Measurements from ENCODE around the gene IRS2.

Gene IRS2

DNA sequence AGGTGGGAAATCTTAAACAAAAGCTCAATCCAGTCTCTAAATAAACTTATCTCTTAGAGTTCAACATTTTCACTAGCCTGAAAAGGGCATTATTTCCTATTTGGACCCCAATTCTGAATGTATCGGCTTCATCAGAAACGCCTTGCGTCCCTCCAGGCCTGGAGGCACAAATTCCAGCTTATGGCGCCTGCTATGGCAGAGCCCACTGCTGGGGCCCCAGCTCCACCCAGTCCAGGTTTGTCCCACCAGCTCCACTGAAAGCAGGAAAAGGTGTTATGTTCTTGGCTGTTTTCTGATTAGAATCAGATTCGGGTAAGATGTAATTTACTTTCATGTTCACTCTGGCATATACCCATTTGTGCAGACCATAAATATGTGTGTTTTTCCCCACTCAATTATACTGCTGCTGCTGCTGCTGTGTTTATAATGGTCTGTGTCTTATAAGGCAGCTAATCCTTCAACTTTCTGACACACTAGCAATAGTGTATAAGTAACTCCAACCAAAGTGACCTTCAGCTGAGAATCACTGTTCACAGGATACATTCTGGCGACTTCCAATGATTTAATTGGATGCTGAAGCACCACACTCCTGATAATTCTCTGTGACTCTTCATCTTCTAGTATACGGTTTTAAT, 6.4 kb downstream of the IRS2 start:
- ChIA-PET CTCF (interaction anchor here (0.7 to 2.2 kb wide), 5 partner anchors 10 to 172 kb away, joined by 3 to 6 read pairs (median 5); no protein-coding TSS in a partner anchor), POLR2A (no interaction called here)
- 98% methylated on average over 5 of the region's 7 CpGs for WGBS (ENCODE audit: insufficient coverage)
- H3K9me3 ChIP-seq (ENCODE audit: control extremely low read depth in 1 of 5, control insufficient read depth in 4 of 5, insufficient read depth in 2 of 5, low read depth in 1 of 5, low read length in 4 of 5) = no peaks in the 10 kb centered on the region
- H3K4me1 ChIP-seq (ENCODE audit: control extremely low read depth in 1 of 4, control insufficient read depth in 4 of 4, insufficient read depth in 4 of 4, low read length in 3 of 4) = peaks cover 5 to 43% (median 28%) of the 10 kb centered on the region in 4 experiments
- peaks cover 0 to 2% (median 0%) of the 10 kb centered on the region in 5 experiments for H3K27me3 ChIP-seq (replicated peaks in 2 of 5; ENCODE audit: control insufficient read depth in 4 of 5, insufficient read depth in 5 of 5, low read length in 4 of 5)
- H3K27ac ChIP-seq (ENCODE audit: insufficient read depth in 1 of 2, low read depth in 1 of 2, low read length in 2 of 2, poor library complexity in 1 of 2, severe bottlenecking in 2 of 2) = no peak overlapping the region
- DNase-seq = no peak
- H3K36me3 ChIP-seq (ENCODE audit: control insufficient read depth in 4 of 4, insufficient read depth in 4 of 4, low read length in 3 of 4) = peaks cover 2 to 30% (median 17%) of the 10 kb centered on the region in 4 experiments
- H3K4me3 ChIP-seq (ENCODE audit: control insufficient read depth in 1 of 7, extremely low read depth in 1 of 7, insufficient read depth in 4 of 7, low read depth in 2 of 7, low read length in 6 of 7) = peak overlapping the region in 1 of 7 experiments; percentile 10

DNA sequence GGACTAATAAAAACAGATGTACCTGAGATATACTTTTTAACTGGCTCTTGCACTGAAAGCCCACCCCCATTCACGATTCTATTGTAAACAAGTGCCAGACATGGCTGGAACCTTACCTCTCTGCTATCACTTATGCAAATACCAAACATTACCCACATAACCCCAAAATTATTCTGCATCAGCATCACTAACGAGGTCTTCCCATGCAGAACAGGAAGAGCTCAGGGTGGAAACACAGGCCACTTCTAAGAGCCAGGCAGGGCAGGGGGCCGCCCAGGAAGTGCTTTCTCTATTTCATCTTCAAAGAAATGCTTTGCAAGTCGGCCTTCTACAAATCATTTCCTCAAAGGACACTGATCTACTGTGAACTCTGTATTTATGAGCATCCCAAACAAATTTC, 7.3 kb downstream of the IRS2 start:
- no peak for DNase-seq
- H3K27me3 ChIP-seq (replicated peaks in 2 of 5; ENCODE audit: control insufficient read depth in 4 of 5, insufficient read depth in 5 of 5, low read length in 4 of 5) = no peaks in the 10 kb centered on the region
- no peaks in the 10 kb centered on the region for H3K9me3 ChIP-seq (ENCODE audit: control extremely low read depth in 1 of 5, control insufficient read depth in 4 of 5, insufficient read depth in 2 of 5, low read depth in 1 of 5, low read length in 4 of 5)
- H3K4me3 ChIP-seq (ENCODE audit: control insufficient read depth in 1 of 7, extremely low read depth in 1 of 7, insufficient read depth in 4 of 7, low read depth in 2 of 7, low read length in 6 of 7) = no peak overlapping the region
- peaks cover 5 to 36% (median 22%) of the 10 kb centered on the region in 4 experiments for H3K4me1 ChIP-seq (ENCODE audit: control extremely low read depth in 1 of 4, control insufficient read depth in 4 of 4, insufficient read depth in 4 of 4, low read length in 3 of 4)
- CTCF ChIA-PET = interaction anchor here (1.6 kb wide), 1 partner anchor 9 kb away, joined by 5 read pairs; no protein-coding TSS in a partner anchor
- no peak overlapping the region for H3K27ac ChIP-seq (ENCODE audit: insufficient read depth in 1 of 2, low read depth in 1 of 2, low read length in 2 of 2, poor library complexity in 1 of 2, severe bottlenecking in 2 of 2)
- POLR2A ChIA-PET = no interaction called here
- 53% methylated on average over 4 of the region's 4 CpGs for WGBS (ENCODE audit: insufficient coverage)
- peaks cover 2 to 30% (median 17%) of the 10 kb centered on the region in 4 experiments for H3K36me3 ChIP-seq (ENCODE audit: control insufficient read depth in 4 of 4, insufficient read depth in 4 of 4, low read length in 3 of 4)

DNA sequence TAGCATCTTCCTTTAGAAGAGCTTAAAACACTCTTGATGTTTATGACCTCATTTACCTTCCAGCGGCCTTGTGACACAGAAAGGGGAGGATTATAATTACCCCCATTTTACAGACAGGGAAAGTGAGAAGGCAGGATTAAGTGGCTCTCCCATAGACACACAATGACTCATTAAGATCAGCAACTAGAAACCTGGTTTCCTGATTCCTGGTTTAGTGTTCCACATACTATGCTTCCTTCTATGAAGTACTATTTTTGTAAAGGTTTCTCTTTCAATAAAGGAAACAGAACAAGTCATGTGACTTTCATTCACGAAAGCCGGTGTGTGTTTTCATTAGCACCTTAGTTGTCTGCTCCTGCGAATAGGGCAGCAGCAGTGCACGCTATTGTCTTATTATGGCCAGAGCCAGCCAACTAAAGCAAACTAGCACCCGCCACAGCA, 8.3 kb downstream of the IRS2 start:
- ChIA-PET POLR2A (no interaction called here), CTCF (interaction anchor here (1.0 kb wide), 1 partner anchor 35 kb away, joined by 3 read pairs; no protein-coding TSS in a partner anchor)
- peak in 2 of 3 donors; percentile 39 to 56 for DNase-seq
- Histone ChIP-seq H3K27ac (ENCODE audit: insufficient read depth in 1 of 2, low read depth in 1 of 2, low read length in 2 of 2, poor library complexity in 1 of 2, severe bottlenecking in 2 of 2) (no peak overlapping the region), H3K4me3 (ENCODE audit: control insufficient read depth in 1 of 7, extremely low read depth in 1 of 7, insufficient read depth in 4 of 7, low read depth in 2 of 7, low read length in 6 of 7) (peak overlapping the region in 1 of 7 experiments; percentile 33), H3K4me1 (ENCODE audit: control extremely low read depth in 1 of 4, control insufficient read depth in 4 of 4, insufficient read depth in 4 of 4, low read length in 3 of 4) (peaks cover 5 to 33% (median 21%) of the 10 kb centered on the region in 4 experiments), H3K27me3 (replicated peaks in 2 of 5; ENCODE audit: control insufficient read depth in 4 of 5, insufficient read depth in 5 of 5, low read length in 4 of 5) (no peaks in the 10 kb centered on the region), H3K9me3 (ENCODE audit: control extremely low read depth in 1 of 5, control insufficient read depth in 4 of 5, insufficient read depth in 2 of 5, low read depth in 1 of 5, low read length in 4 of 5) (no peaks in the 10 kb centered on the region), H3K36me3 (ENCODE audit: control insufficient read depth in 4 of 4, insufficient read depth in 4 of 4, low read length in 3 of 4) (peaks cover 0 to 21% (median 12%) of the 10 kb centered on the region in 4 experiments)
- WGBS (ENCODE audit: insufficient coverage) = 48% methylated on average over 4 of the region's 6 CpGs

DNA sequence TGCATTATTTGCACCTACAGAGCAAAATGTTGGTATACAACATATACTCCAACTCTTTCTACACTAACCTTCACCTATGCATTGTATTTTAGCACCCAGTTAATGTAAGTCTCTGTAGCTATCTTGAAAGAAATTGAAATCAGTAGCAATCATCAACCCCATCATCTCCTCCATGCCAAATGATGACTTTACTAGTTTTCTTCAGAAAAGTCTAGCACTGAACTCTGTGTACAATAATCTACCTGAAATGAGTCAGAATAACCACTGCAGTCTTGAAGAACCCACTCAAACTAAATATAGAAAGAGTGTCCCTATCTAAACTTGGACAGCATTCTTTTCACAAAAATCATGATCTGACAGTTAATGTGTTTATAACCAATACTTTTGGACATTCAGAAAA, 9.8 kb downstream of the IRS2 start:
- no peak for DNase-seq
- H3K4me1 ChIP-seq (ENCODE audit: control extremely low read depth in 1 of 4, control insufficient read depth in 4 of 4, insufficient read depth in 4 of 4, low read length in 3 of 4) = peaks cover 5 to 33% (median 20%) of the 10 kb centered on the region in 4 experiments
- H3K4me3 ChIP-seq (ENCODE audit: control insufficient read depth in 1 of 7, extremely low read depth in 1 of 7, insufficient read depth in 4 of 7, low read depth in 2 of 7, low read length in 6 of 7) = no peak overlapping the region
- no peaks in the 10 kb centered on the region for H3K9me3 ChIP-seq (ENCODE audit: control extremely low read depth in 1 of 5, control insufficient read depth in 4 of 5, insufficient read depth in 2 of 5, low read depth in 1 of 5, low read length in 4 of 5)
- peaks cover 5 to 13% (median 10%) of the 10 kb centered on the region in 4 experiments for H3K36me3 ChIP-seq (ENCODE audit: control insufficient read depth in 4 of 4, insufficient read depth in 4 of 4, low read length in 3 of 4)
- H3K27ac ChIP-seq (ENCODE audit: insufficient read depth in 1 of 2, low read depth in 1 of 2, low read length in 2 of 2, poor library complexity in 1 of 2, severe bottlenecking in 2 of 2) = no peak overlapping the region
- H3K27me3 ChIP-seq (replicated peaks in 2 of 5; ENCODE audit: control insufficient read depth in 4 of 5, insufficient read depth in 5 of 5, low read length in 4 of 5) = no peaks in the 10 kb centered on the region
- POLR2A ChIA-PET = no interaction called here
- CTCF ChIA-PET = interaction anchor here (1.6 kb wide), 1 partner anchor 33 kb away, joined by 4 read pairs; no protein-coding TSS in a partner anchor

DNA sequence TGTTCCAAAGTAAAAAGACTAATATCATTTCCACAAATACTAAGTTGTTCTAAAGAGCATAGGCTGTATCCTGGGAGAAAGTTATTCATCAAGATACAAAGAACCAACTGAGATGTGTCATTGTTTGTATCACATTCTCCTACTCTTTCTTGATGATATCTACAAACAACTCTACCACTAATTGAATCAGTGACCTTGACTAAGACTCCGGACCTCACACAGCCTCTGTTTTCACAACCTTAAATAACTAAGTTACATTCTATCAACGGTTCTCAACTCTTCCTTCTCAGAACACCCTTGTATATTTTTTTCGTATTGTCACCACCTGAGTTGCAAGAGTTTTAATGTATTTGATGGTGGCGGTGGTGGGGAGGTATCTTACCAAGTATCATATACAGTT, 12.6 kb downstream of the IRS2 start:
- ChIA-PET POLR2A (no interaction called here), CTCF (no interaction called here)
- Histone ChIP-seq H3K9me3 (ENCODE audit: control extremely low read depth in 1 of 5, control insufficient read depth in 4 of 5, insufficient read depth in 2 of 5, low read depth in 1 of 5, low read length in 4 of 5) (no peaks in the 10 kb centered on the region), H3K36me3 (ENCODE audit: control insufficient read depth in 4 of 4, insufficient read depth in 4 of 4, low read length in 3 of 4) (peaks cover 6 to 15% (median 12%) of the 10 kb centered on the region in 4 experiments), H3K27ac (ENCODE audit: insufficient read depth in 1 of 2, low read depth in 1 of 2, low read length in 2 of 2, poor library complexity in 1 of 2, severe bottlenecking in 2 of 2) (no peak overlapping the region), H3K27me3 (replicated peaks in 2 of 5; ENCODE audit: control insufficient read depth in 4 of 5, insufficient read depth in 5 of 5, low read length in 4 of 5) (no peaks in the 10 kb centered on the region), H3K4me3 (ENCODE audit: control insufficient read depth in 1 of 7, extremely low read depth in 1 of 7, insufficient read depth in 4 of 7, low read depth in 2 of 7, low read length in 6 of 7) (no peak overlapping the region), H3K4me1 (ENCODE audit: control extremely low read depth in 1 of 4, control insufficient read depth in 4 of 4, insufficient read depth in 4 of 4, low read length in 3 of 4) (peaks cover 0 to 17% (median 7%) of the 10 kb centered on the region in 4 experiments)
- no CpG with 5 or more reads among the region's 4 CpGs for WGBS (ENCODE audit: insufficient coverage)
- DNase-seq = no peak

DNA sequence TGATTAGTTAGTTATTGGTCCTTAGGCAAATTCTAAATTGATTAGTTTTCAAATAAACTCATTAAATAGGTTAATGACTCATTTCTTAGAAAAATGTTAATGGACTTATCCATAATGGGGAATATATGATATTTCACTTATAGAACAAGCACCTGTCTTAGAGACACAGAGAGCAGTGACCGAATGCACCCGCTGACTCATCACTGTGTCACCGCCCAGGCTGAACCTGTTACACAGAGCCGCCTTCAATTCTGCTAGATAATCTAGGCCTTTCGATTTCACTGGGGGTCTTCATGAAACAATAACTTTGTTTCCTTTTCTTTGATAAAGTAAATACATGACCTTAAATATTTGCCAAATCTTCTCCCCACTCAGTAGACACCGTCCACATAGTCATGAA, 13.1 kb downstream of the IRS2 start:
- Histone ChIP-seq H3K27ac (ENCODE audit: insufficient read depth in 1 of 2, low read depth in 1 of 2, low read length in 2 of 2, poor library complexity in 1 of 2, severe bottlenecking in 2 of 2) (no peak overlapping the region), H3K9me3 (ENCODE audit: control extremely low read depth in 1 of 5, control insufficient read depth in 4 of 5, insufficient read depth in 2 of 5, low read depth in 1 of 5, low read length in 4 of 5) (no peaks in the 10 kb centered on the region), H3K4me3 (ENCODE audit: control insufficient read depth in 1 of 7, extremely low read depth in 1 of 7, insufficient read depth in 4 of 7, low read depth in 2 of 7, low read length in 6 of 7) (no peak overlapping the region), H3K4me1 (ENCODE audit: control extremely low read depth in 1 of 4, control insufficient read depth in 4 of 4, insufficient read depth in 4 of 4, low read length in 3 of 4) (peaks cover 0 to 12% (median 3%) of the 10 kb centered on the region in 4 experiments), H3K36me3 (ENCODE audit: control insufficient read depth in 4 of 4, insufficient read depth in 4 of 4, low read length in 3 of 4) (peaks cover 6 to 18% (median 12%) of the 10 kb centered on the region in 4 experiments), H3K27me3 (replicated peaks in 2 of 5; ENCODE audit: control insufficient read depth in 4 of 5, insufficient read depth in 5 of 5, low read length in 4 of 5) (no peaks in the 10 kb centered on the region)
- POLR2A ChIA-PET = no interaction called here
- CTCF ChIA-PET = no interaction called here
- no peak for DNase-seq
- no CpG with 5 or more reads among the region's 6 CpGs for WGBS (ENCODE audit: insufficient coverage)

DNA sequence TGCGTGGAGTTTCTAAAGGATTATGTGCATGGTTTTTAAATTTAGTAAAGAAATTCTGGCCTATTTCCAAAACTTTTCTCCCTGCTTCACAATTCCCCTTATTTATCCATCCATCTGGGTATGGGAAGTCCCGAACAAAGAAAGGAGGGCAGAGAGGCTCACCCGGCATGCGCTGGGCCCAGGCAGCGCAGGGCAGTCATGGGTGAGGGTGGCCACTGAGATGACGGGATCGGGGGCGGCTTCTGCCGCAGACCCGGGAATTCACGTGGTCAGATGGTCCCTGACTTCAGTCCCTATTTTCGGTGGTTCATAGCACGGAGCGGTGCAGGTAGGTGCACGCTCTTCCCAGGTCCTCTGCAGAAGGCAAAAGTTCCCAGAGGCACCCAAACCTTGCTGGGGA, 14.5 kb downstream of the IRS2 start:
- no peaks in the 10 kb centered on the region for H3K9me3 ChIP-seq (ENCODE audit: control extremely low read depth in 1 of 5, control insufficient read depth in 4 of 5, insufficient read depth in 2 of 5, low read depth in 1 of 5, low read length in 4 of 5)
- no peaks in the 10 kb centered on the region for H3K27me3 ChIP-seq (replicated peaks in 2 of 5; ENCODE audit: control insufficient read depth in 4 of 5, insufficient read depth in 5 of 5, low read length in 4 of 5)
- 98% methylated on average over 12 of the region's 15 CpGs for WGBS (ENCODE audit: insufficient coverage)
- ChIA-PET POLR2A (no interaction called here), CTCF (interaction anchor here (1.3 kb wide), 1 partner anchor 13 kb away, joined by 7 read pairs; no protein-coding TSS in a partner anchor)
- peaks cover 0 to 2% (median 0%) of the 10 kb centered on the region in 4 experiments for H3K4me1 ChIP-seq (ENCODE audit: control extremely low read depth in 1 of 4, control insufficient read depth in 4 of 4, insufficient read depth in 4 of 4, low read length in 3 of 4)
- H3K36me3 ChIP-seq (ENCODE audit: control insufficient read depth in 4 of 4, insufficient read depth in 4 of 4, low read length in 3 of 4) = peaks cover 6 to 18% (median 12%) of the 10 kb centered on the region in 4 experiments
- H3K27ac ChIP-seq (ENCODE audit: insufficient read depth in 1 of 2, low read depth in 1 of 2, low read length in 2 of 2, poor library complexity in 1 of 2, severe bottlenecking in 2 of 2) = no peak overlapping the region
- H3K4me3 ChIP-seq (ENCODE audit: control insufficient read depth in 1 of 7, extremely low read depth in 1 of 7, insufficient read depth in 4 of 7, low read depth in 2 of 7, low read length in 6 of 7) = no peak overlapping the region
- no peak for DNase-seq

Data from common myeloid progenitor, CD34-positive (primary cell).